PC-9 (cell line): ENCODE measurements around the gene OR2B2.

ENCODE experiments used
- CTCF ChIP-seq: fragments of 200-600 bp; sonication (generic); conservative IDR thresholded peaks from 2 replicates; pipeline ENCODE4 v1.6.1; 2017; ENCODE audit warnings: mixed run types, antibody characterized with exemption, mild to moderate bottlenecking, moderate library complexity
- EZH2 ChIP-seq: fragments of 200-600 bp; sonication (generic); IDR thresholded peaks from 2 replicates; pipeline ENCODE4 v1.8.0; 2017; ENCODE audit warnings: antibody characterized with exemption, low read depth

GRCh38 chr6:27865850-27866356 is 46.3 kb downstream of the OR2B2 start:
- no peak for TF ChIP-seq CTCF
- no peak for TF ChIP-seq EZH2
